Measurements from ENCODE around the gene MED25. TPM values are rescaled to one million over a fixed set of nuclear protein-coding genes. Genes with fewer than 3 reads are reported as not detected.

Gene MED25
- total RNA-seq, 1 donor from 2014 or later = 72.2 TPM

GRCh38 chr19:49837009-49837310 lies 18.9 kb downstream of the MED25 start:
- H3K27ac ChIP-seq (ENCODE audit: low read depth, low read length) = no peak overlapping the region
- no peaks in the 10 kb centered on the region for H3K79me2 ChIP-seq (ENCODE audit: insufficient read depth, low read length)
- H2AFZ ChIP-seq (ENCODE audit: low read depth, low read length) = no peak overlapping the region
- H3K36me3 ChIP-seq (ENCODE audit: insufficient read depth, low read length) = peaks cover 16% of the 10 kb centered on the region
- TF ChIP-seq, protein P1, sequence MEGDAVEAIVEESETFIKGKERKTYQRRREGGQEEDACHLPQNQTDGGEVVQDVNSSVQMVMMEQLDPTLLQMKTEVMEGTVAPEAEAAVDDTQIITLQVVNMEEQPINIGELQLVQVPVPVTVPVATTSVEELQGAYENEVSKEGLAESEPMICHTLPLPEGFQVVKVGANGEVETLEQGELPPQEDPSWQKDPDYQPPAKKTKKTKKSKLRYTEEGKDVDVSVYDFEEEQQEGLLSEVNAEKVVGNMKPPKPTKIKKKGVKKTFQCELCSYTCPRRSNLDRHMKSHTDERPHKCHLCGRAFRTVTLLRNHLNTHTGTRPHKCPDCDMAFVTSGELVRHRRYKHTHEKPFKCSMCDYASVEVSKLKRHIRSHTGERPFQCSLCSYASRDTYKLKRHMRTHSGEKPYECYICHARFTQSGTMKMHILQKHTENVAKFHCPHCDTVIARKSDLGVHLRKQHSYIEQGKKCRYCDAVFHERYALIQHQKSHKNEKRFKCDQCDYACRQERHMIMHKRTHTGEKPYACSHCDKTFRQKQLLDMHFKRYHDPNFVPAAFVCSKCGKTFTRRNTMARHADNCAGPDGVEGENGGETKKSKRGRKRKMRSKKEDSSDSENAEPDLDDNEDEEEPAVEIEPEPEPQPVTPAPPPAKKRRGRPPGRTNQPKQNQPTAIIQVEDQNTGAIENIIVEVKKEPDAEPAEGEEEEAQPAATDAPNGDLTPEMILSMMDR (IDR thresholded peaks at IDR 0.05; ENCODE audit: insufficient read depth, low read depth, low read length) = no peak
- TF ChIP-seq EZH2 (IDR thresholded peaks at IDR 0.05; ENCODE audit: insufficient read depth, low read length) = no peak
- DNase-seq (ENCODE audit: low read depth) (no peak), FAIRE-seq (no peak)
- Mint-ChIP-seq H3K9me3 (ENCODE audit: unreplicated experiment) (no peaks in the 10 kb centered on the region), H3K27me3 (ENCODE audit: low read depth, unreplicated experiment) (no peaks in the 10 kb centered on the region), H3K27ac (ENCODE audit: unreplicated experiment) (peak overlapping the region; percentile 59), H3K36me3 (ENCODE audit: low read depth, unreplicated experiment) (peaks cover 42% of the 10 kb centered on the region), H3K4me3 (ENCODE audit: unreplicated experiment) (peak overlapping the region; percentile 66), H3K4me1 (ENCODE audit: low read depth, unreplicated experiment) (peaks cover 11% of the 10 kb centered on the region)
- peaks cover 19% of the 10 kb centered on the region for H4K20me1 ChIP-seq (ENCODE audit: insufficient read depth, low read length)
- no peaks in the 10 kb centered on the region for H3K9me3 ChIP-seq (ENCODE audit: insufficient read depth, low read depth, low read length)
- no peak overlapping the region for H3K9ac ChIP-seq (ENCODE audit: low read length)
- H3K4me2 ChIP-seq (ENCODE audit: low read length) = no peak overlapping the region
- no peak overlapping the region for H3K4me3 ChIP-seq (ENCODE audit: insufficient read depth, low read depth, low read length)
- no peaks in the 10 kb centered on the region for H3K27me3 ChIP-seq (ENCODE audit: insufficient read depth, low read length)
- H3K4me1 ChIP-seq (ENCODE audit: insufficient read depth, low read length) = peaks cover 12% of the 10 kb centered on the region

DNA sequence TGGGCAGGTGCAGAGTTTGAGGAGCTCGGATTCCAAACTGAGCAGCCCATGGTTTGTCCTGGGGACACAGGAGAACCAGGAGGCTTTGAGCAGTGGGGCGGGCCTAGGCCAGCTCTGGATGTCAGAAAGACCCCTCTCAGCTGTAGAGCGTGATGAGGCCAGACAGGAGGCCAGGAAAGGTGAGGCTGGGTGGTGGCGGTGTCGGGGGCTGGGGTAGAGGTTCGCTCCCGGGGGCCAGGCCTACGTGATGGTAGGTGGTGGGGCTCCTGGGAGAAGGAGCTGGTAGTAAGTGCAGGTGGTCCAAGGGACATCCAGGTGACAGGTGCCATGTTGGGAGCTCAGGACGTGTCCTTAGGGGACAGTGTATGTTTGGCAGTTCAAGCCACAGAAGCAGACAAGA lies 19.3 kb downstream of the MED25 start:
- no peak overlapping the region for H3K4me3 ChIP-seq (ENCODE audit: insufficient read depth, low read depth, low read length)
- Mint-ChIP-seq H3K9me3 (ENCODE audit: unreplicated experiment) (no peaks in the 10 kb centered on the region), H3K36me3 (ENCODE audit: low read depth, unreplicated experiment) (peaks cover 38% of the 10 kb centered on the region), H3K4me3 (ENCODE audit: unreplicated experiment) (no peak overlapping the region), H3K27ac (ENCODE audit: unreplicated experiment) (no peak overlapping the region), H3K4me1 (ENCODE audit: low read depth, unreplicated experiment) (peaks cover 11% of the 10 kb centered on the region), H3K27me3 (ENCODE audit: low read depth, unreplicated experiment) (no peaks in the 10 kb centered on the region)
- H2AFZ ChIP-seq (ENCODE audit: low read depth, low read length) = no peak overlapping the region
- peaks cover 9% of the 10 kb centered on the region for H3K4me1 ChIP-seq (ENCODE audit: insufficient read depth, low read length)
- no peak overlapping the region for H3K9ac ChIP-seq (ENCODE audit: low read length)
- H3K36me3 ChIP-seq (ENCODE audit: insufficient read depth, low read length) = peaks cover 15% of the 10 kb centered on the region
- no peak overlapping the region for H3K27ac ChIP-seq (ENCODE audit: low read depth, low read length)
- no peaks in the 10 kb centered on the region for H3K79me2 ChIP-seq (ENCODE audit: insufficient read depth, low read length)
- no peak for FAIRE-seq
- no peaks in the 10 kb centered on the region for H3K9me3 ChIP-seq (ENCODE audit: insufficient read depth, low read depth, low read length)
- peaks cover 15% of the 10 kb centered on the region for H4K20me1 ChIP-seq (ENCODE audit: insufficient read depth, low read length)
- H3K4me2 ChIP-seq (ENCODE audit: low read length) = no peak overlapping the region
- no peak for DNase-seq (ENCODE audit: low read depth)
- TF ChIP-seq EZH2 (IDR thresholded peaks at IDR 0.05; ENCODE audit: insufficient read depth, low read length) = no peak
- TF ChIP-seq, protein P1 (IDR thresholded peaks at IDR 0.05; ENCODE audit: insufficient read depth, low read depth, low read length) = no peak
- no peaks in the 10 kb centered on the region for H3K27me3 ChIP-seq (ENCODE audit: insufficient read depth, low read length)

- Mint-ChIP-seq H3K27me3 (ENCODE audit: low read depth, unreplicated experiment) (no peaks in the 10 kb centered on the region), H3K36me3 (ENCODE audit: low read depth, unreplicated experiment) (peaks cover 29% of the 10 kb centered on the region), H3K9me3 (ENCODE audit: unreplicated experiment) (no peaks in the 10 kb centered on the region), H3K4me1 (ENCODE audit: low read depth, unreplicated experiment) (peaks cover 11% of the 10 kb centered on the region), H3K27ac (ENCODE audit: unreplicated experiment) (no peak overlapping the region), H3K4me3 (ENCODE audit: unreplicated experiment) (no peak overlapping the region)
- DNase-seq (ENCODE audit: low read depth) (no peak), FAIRE-seq (no peak)
- Histone ChIP-seq H3K4me2 (ENCODE audit: low read length) (no peak overlapping the region), H3K79me2 (ENCODE audit: insufficient read depth, low read length) (no peaks in the 10 kb centered on the region), H3K27me3 (ENCODE audit: insufficient read depth, low read length) (no peaks in the 10 kb centered on the region), H3K4me3 (ENCODE audit: insufficient read depth, low read depth, low read length) (no peak overlapping the region), H3K4me1 (ENCODE audit: insufficient read depth, low read length) (peaks cover 5% of the 10 kb centered on the region), H3K36me3 (ENCODE audit: insufficient read depth, low read length) (peaks cover 10% of the 10 kb centered on the region), H3K9me3 (ENCODE audit: insufficient read depth, low read depth, low read length) (no peaks in the 10 kb centered on the region), H4K20me1 (ENCODE audit: insufficient read depth, low read length) (peaks cover 11% of the 10 kb centered on the region), H3K27ac (ENCODE audit: low read depth, low read length) (no peak overlapping the region), H2AFZ (ENCODE audit: low read depth, low read length) (no peak overlapping the region), H3K9ac (ENCODE audit: low read length) (no peak overlapping the region)
- TF ChIP-seq, protein P1 (IDR thresholded peaks at IDR 0.05; ENCODE audit: insufficient read depth, low read depth, low read length) = no peak
- TF ChIP-seq EZH2 (IDR thresholded peaks at IDR 0.05; ENCODE audit: insufficient read depth, low read length) = no peak
These were observed 20.9 kb downstream of the MED25 start for GRCh38 chr19:49838885-49839588.
